PFSK-1 (cell line): Measurements from ENCODE around the gene XK.

Source experiments
- FOXP2 ChIP-seq: optimal IDR thresholded peaks from 2 replicates; pipeline ENCODE3; 2011; ENCODE audit warnings: borderline replicate concordance, control low read depth, inconsistent platforms; ENCODE audit not compliant: insufficient read depth; ENCODE audit errors: extremely low read length, extremely low read depth
- POLR2AphosphoS5 ChIP-seq: IDR thresholded peaks from 2 replicates; pipeline ENCODE4 v1.6.1; 2012; ENCODE audit warnings: low read depth, mild to moderate bottlenecking, control low read depth, low read length, moderate library complexity
- REST ChIP-seq, 2 experiments: IDR thresholded peaks; 2 replicates each; pipeline versions ENCODE4 v1.6.1 to v1.8.0; 2011 to 2012; ENCODE audit warnings: low read depth in 2 of 2, low read length in 2 of 2, control low read depth in 1 of 2, inconsistent platforms in 1 of 2, mild to moderate bottlenecking in 1 of 2, moderate library complexity in 1 of 2; ENCODE audit not compliant: insufficient read depth in 1 of 2
- SIN3A ChIP-seq: IDR thresholded peaks from 2 replicates; pipeline ENCODE4 v1.6.1; 2012; ENCODE audit warnings: mild to moderate bottlenecking, low read length, moderate library complexity, borderline replicate concordance; ENCODE audit not compliant: insufficient read depth
- TAF1 ChIP-seq: IDR thresholded peaks from 2 replicates; pipeline ENCODE4 v1.6.1; 2012; ENCODE audit warnings: low read length, control low read depth, borderline replicate concordance; ENCODE audit not compliant: insufficient read depth

The XK gene

DNA sequence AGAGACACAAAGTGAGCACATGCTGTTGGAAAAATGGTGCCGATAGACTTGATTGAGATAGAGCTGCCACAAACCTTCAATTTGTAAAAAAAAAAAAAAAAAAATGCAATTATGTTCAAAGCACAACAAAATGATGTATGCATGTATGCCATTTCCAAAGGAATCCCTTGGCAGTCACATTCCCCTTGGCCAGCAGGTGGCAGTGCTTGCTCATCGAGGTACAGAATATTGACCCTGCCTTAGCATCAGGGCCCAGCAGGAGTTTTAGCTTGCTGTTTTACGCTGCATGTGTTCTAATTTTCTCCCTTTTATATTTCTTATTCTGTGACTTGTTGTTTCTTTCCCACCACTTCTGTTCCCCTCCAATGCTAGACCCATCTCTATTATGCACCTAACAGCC lies 59.8 kb downstream of the XK start:
- TF ChIP-seq FOXP2 (no peak), REST (IDR thresholded peaks at IDR 0.05; ENCODE audit: insufficient read depth in 1 of 2, low read depth in 2 of 2, low read length in 2 of 2) (no peak), POLR2AphosphoS5 (no peak), TAF1 (no peak), SIN3A (no peak)

DNA sequence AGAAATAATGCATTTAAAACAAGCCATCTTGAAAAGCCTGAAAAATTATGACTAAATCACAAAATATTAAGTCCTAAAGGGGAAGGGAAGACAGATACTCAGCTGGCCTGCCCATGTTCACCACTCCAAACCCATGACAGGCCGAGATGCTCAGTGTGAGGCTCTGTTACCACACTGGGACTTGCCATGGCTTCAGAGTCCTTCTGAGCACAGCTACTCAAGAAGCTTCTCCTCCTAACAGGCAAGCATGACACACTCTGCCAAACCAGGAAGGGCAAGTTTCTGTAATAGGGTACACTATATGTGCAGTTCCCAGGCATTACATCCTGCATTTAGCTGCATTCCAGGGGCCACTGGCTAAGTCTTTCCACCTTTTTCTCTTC lies 60.2 kb downstream of the XK start:
- no peak for TF ChIP-seq TAF1
- no peak for TF ChIP-seq POLR2AphosphoS5

GRCh38 chrX:37746218-37746941 lies 60.8 kb downstream of the XK start:
- TF ChIP-seq TAF1, result no peak
- no peak for TF ChIP-seq REST (IDR thresholded peaks at IDR 0.05; ENCODE audit: insufficient read depth in 1 of 2, low read depth in 2 of 2, low read length in 2 of 2)
- no peak for TF ChIP-seq POLR2AphosphoS5
- TF ChIP-seq SIN3A, result no peak
- TF ChIP-seq FOXP2, result no peak

DNA sequence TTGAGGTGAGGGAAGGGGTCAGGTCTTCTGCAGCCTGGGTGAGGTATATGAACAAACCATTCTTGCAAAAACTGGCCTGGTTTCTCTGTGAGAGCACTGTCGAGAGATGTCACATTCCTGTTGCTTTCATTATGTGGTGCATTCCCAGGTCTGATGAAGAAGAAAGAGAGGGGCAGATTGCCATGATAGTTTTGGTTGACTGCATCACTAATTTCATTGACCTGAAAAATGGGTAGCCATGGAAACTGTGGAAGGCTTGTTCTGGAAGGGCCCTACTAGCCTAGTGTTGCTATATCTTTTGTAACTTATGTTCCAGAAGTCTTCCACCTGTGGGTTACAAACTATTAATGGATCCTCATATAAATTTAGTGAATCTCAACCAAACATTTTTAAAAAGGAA lies 61.4 kb downstream of the XK start:
- no peak for TF ChIP-seq TAF1
- TF ChIP-seq POLR2AphosphoS5, result no peak
- TF ChIP-seq FOXP2, result no peak

DNA sequence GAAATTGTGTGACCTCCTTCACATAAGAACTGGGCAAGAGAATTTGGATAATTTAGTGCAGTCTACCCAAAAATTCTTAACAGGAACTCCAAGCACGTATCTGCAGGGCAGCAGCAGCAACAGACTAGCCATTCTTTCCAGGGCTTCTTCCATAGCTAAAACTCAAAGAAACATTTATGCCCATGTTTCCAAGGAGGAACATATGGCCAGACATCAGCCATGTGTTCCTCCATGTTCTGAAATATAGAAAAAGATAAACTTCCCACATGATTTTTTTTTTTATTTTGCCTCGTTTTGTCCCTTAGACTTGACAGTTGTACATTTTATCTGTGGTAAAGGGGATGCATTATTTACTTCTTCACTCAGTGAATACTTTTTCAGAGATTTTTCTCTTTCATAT lies 66.7 kb downstream of the XK start:
- TF ChIP-seq TAF1 (no peak), POLR2AphosphoS5 (no peak), SIN3A (no peak)

DNA sequence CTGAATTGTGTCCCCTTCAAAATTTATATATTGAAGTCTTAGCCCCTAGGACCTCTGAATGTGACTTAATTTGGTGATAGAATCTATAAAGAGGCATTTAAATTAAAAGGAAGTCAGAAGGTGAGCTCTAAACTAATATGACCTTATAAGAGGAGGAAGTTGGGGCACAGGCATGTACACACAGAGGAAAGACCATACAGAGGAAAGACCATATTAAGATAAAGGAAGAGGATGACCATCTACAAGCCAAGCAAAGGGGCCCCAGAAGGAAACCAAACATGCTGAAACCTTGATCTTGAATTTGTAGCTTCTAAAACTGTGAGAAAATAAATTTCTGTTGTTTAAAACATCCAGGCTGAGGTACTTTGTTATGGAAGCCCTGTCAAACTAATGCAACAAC lies 67.3 kb downstream of the XK start:
- TF ChIP-seq FOXP2 (no peak), TAF1 (no peak), SIN3A (no peak), REST (IDR thresholded peaks at IDR 0.05; ENCODE audit: insufficient read depth in 1 of 2, low read depth in 2 of 2, low read length in 2 of 2) (no peak), POLR2AphosphoS5 (no peak)
